GM12801 (cell line): ENCODE data around the gene LRRC4C.

ENCODE experiments used
- CTCF ChIP-seq: IDR thresholded peaks from one replicate; pipeline ENCODE4 v1.5.1; 2011; ENCODE audit warnings: control low read depth; ENCODE audit not compliant: insufficient read length; ENCODE audit errors: extremely low read depth

Gene LRRC4C

GRCh38 chr11:40119661-40120060 lies 1339.8 kb downstream of the LRRC4C start:
- TF ChIP-seq CTCF, result no peak

- TF ChIP-seq CTCF, result no peak
These were observed 1340.7 kb downstream of the LRRC4C start for GRCh38 chr11:40118780-40119179.

GRCh38 chr11:40118026-40118425 lies 1341.4 kb downstream of the LRRC4C start:
- TF ChIP-seq CTCF, result no peak

- TF ChIP-seq CTCF, result no peak
These were observed 1354.4 kb downstream of the LRRC4C start for GRCh38 chr11:40104941-40105550.

GRCh38 chr11:40100781-40101180 lies 1358.7 kb downstream of the LRRC4C start:
- no peak for TF ChIP-seq CTCF

GRCh38 chr11:40100162-40100553 lies 1359.3 kb downstream of the LRRC4C start:
- no peak for TF ChIP-seq CTCF

GRCh38 chr11:40099426-40100161 lies 1359.9 kb downstream of the LRRC4C start:
- no peak for TF ChIP-seq CTCF
